GM12878 (cell line): Measurements from ENCODE around the gene IFI35. TPM values are rescaled to one million over a fixed set of nuclear protein-coding genes. Genes with fewer than 3 reads are reported as not detected.

Experiments
- ATF2 ChIP-seq: IDR thresholded peaks from 2 replicates; pipeline ENCODE4 v1.6.1; 2012; ENCODE audit warnings: low read length, inconsistent platforms
- BACH1 ChIP-seq: fragments of 450-650 bp; IDR thresholded peaks from 2 replicates; pipeline ENCODE4 v1.6.1; 2017; ENCODE audit warnings: mild to moderate bottlenecking, borderline replicate concordance
- CBX3 ChIP-seq: fragments of 200-600 bp; sonication (generic); IDR thresholded peaks from 2 replicates; pipeline ENCODE4 v1.6.1; 2016; ENCODE audit warnings: low read depth, borderline replicate concordance
- DPF2 ChIP-seq: fragments of 450-650 bp; IDR thresholded peaks from 2 replicates; pipeline ENCODE4 v1.6.1; 2017; ENCODE audit warnings: mild to moderate bottlenecking
- EGR1 ChIP-seq, 2 experiments: IDR thresholded peaks; 1 replicate in 1 of 2; 2 replicates in 1 of 2; pipeline ENCODE4 v1.6.1; 2011 to 2012; ENCODE audit warnings: low read depth in 2 of 2, low read length in 2 of 2, borderline replicate concordance in 1 of 2, mild to moderate bottlenecking in 1 of 2, moderate library complexity in 1 of 2
- JUND ChIP-seq: IDR thresholded peaks from 2 replicates; pipeline ENCODE4 v1.6.1; 2012; ENCODE audit warnings: low read depth, mild to moderate bottlenecking, low read length, improper control_type of control experiment, moderate library complexity
- KDM1A ChIP-seq: fragments of 200-600 bp; sonication (generic); IDR thresholded peaks from 2 replicates; pipeline ENCODE4 v1.6.1; 2016; ENCODE audit warnings: borderline replicate concordance
- MAX ChIP-seq: IDR thresholded peaks from 2 replicates; pipeline ENCODE4 v1.6.1; 2012; ENCODE audit warnings: low read depth, low read length, improper control_type of control experiment
- NFYB ChIP-seq: IDR thresholded peaks from 2 replicates; pipeline ENCODE4 v1.6.1; 2011; ENCODE audit warnings: low read depth, mild to moderate bottlenecking, low read length, improper control_type of control experiment, moderate library complexity; ENCODE audit not compliant: insufficient read depth
- PRDM15 ChIP-seq: fragments of 450-650 bp; formaldehyde crosslinking; IDR thresholded peaks from 2 replicates; pipeline ENCODE4 v1.4.0; 2020; ENCODE audit warnings: mild to moderate bottlenecking, moderate library complexity
- SKIL ChIP-seq: fragments of 450-650 bp; IDR thresholded peaks from 2 replicates; pipeline ENCODE4 v1.6.1; 2017; ENCODE audit warnings: mild to moderate bottlenecking, low read depth, inconsistent platforms; ENCODE audit not compliant: poor library complexity, severe bottlenecking
- SMAD1 ChIP-seq: fragments of 450-650 bp; IDR thresholded peaks from 2 replicates; pipeline ENCODE4 v1.6.1; 2018; ENCODE audit warnings: mild to moderate bottlenecking, low read depth; ENCODE audit not compliant: partially characterized antibody
- SUZ12 ChIP-seq: fragments of 200-600 bp; sonication (generic); IDR thresholded peaks from one replicate; pipeline ENCODE4 v1.6.1; 2018; ENCODE audit warnings: antibody characterized with exemption, mild to moderate bottlenecking; ENCODE audit not compliant: unreplicated experiment
- ZBTB11 ChIP-seq: fragments of 450-650 bp; formaldehyde crosslinking; IDR thresholded peaks from 2 replicates; pipeline ENCODE4 v1.5.0; 2022; ENCODE audit warnings: mild to moderate bottlenecking, missing genetic modification characterization
- polyA plus RNA-seq, 11 experiments: library from polyadenylated mRNA; depleted of rRNA in 4 of 11; unstranded in 6 of 11; stranded (reverse) in 5 of 11; fragments of >200 nt; fragmentation: Nextera tagmentation in 4 of 11; fragmentation: Illumina TruSeq in 1 of 11; extraction: Ambion mirVana in 4 of 11; extraction: Trizol in 1 of 11; gene quantifications; 1 replicate in 1 of 11; 2 replicates in 10 of 11; pipeline versions ENCODE4 v1.2.1 to v1.2.3, GENCODE V29; 2011 to 2016; ENCODE audit warnings: inconsistent platforms in 2 of 11, missing spikeins in 2 of 11, low read depth in 1 of 11
- total RNA-seq, 4 experiments: library from RNA; depleted of rRNA in 3 of 4; stranded (reverse); fragments of >200 nt in 3 of 4; fragmentation: Illumina TruSeq in 1 of 4; extraction: Trizol in 1 of 4; gene quantifications; 2 replicates each; pipeline versions ENCODE4 v1.2.1 to v1.2.3, GENCODE V29; 2013 to 2021

The IFI35 gene
- total and polyA plus RNA-seq, 10 of the 15 experiments (the other 5 are each of a cell fraction or from before 2014, with no cell fraction given) = 18.4 to 92.2 (median 65.3) TPM

- TF ChIP-seq PRDM15 (CRISPR knock-in tag) (no peak), DPF2 (0 out of 2 replicates have a peak, but pooled peaks have one; percentile 43), SMAD1 (no peak), SKIL (peak; percentile 10), BACH1 (peak; percentile 69; the same call in 1 of the 2 replicates), JUND (no peak), EGR1 (IDR thresholded peaks at IDR 0.05; ENCODE audit: borderline replicate concordance in 1 of 2, low read depth in 2 of 2, low read length in 2 of 2) (no peak), SUZ12 (no peak), ATF2 (no peak), KDM1A (no peak), ZBTB11 (CRISPR knock-in tag) (no peak), NFYB (no peak), CBX3 (no peak), MAX (peak; percentile 91)
These were observed 42.2 kb upstream of the IFI35 start, which contains the start of gene AARSD1 (continued) for GRCh38 chr17:42964161-42964932.
